HepG2 (cell line): Measurements from ENCODE around the gene DCAF7. TPM values are rescaled to one million over a fixed set of nuclear protein-coding genes. Genes with fewer than 3 reads are reported as not detected.

Source experiments
- CEBPB ChIP-seq: IDR thresholded peaks from 2 replicates; pipeline ENCODE4 v1.6.1; 2011; ENCODE audit warnings: low read depth, low read length, improper control_type of control experiment, borderline replicate concordance
- ELF4 ChIP-seq: sonication (generic); formaldehyde crosslinking; IDR thresholded peaks from 2 replicates; pipeline ENCODE4 v1.5.0; 2020; ENCODE audit warnings: missing genetic modification reagents, mild to moderate bottlenecking, moderate library complexity, borderline replicate concordance
- FOXK1 ChIP-seq: sonication (generic); formaldehyde crosslinking; IDR thresholded peaks from 2 replicates; pipeline ENCODE4 v1.4.0; 2020; ENCODE audit warnings: low read depth, missing genetic modification reagents, borderline replicate concordance
- GTF2F1 ChIP-seq: fragments of 150-350 bp; IDR thresholded peaks from 2 replicates; pipeline ENCODE4 v1.6.1; 2014; ENCODE audit warnings: low read length
- MAZ ChIP-seq, 2 experiments: sonication (generic) in 1 of 2; formaldehyde crosslinking in 1 of 2; IDR thresholded peaks; 2 replicates each; pipeline versions ENCODE4 v1.5.0 to v1.6.1; 2012 to 2020; ENCODE audit warnings: low read depth in 2 of 2, mild to moderate bottlenecking in 2 of 2, borderline replicate concordance in 1 of 2, improper control_type of control experiment in 1 of 2, low read length in 1 of 2, missing genetic modification reagents in 1 of 2, moderate library complexity in 1 of 2
- PHF21A ChIP-seq: sonication (generic); formaldehyde crosslinking; IDR thresholded peaks from 2 replicates; pipeline ENCODE4 v1.5.0; 2020; ENCODE audit warnings: mild to moderate bottlenecking, missing genetic modification reagents
- STAT5B ChIP-seq: sonication (generic); formaldehyde crosslinking; IDR thresholded peaks from 2 replicates; pipeline ENCODE4 v1.4.0; 2020; ENCODE audit warnings: missing genetic modification reagents
- TCF12 ChIP-seq, 2 experiments: fragments of 450-650 bp in 1 of 2; sonication (generic) in 1 of 2; formaldehyde crosslinking in 1 of 2; IDR thresholded peaks; 2 replicates each; pipeline versions ENCODE4 v1.6.1 to v1.8.0; 2017 to 2022; ENCODE audit warnings: antibody characterized with exemption in 1 of 2, mild to moderate bottlenecking in 1 of 2, missing genetic modification reagents in 1 of 2, moderate library complexity in 1 of 2
- TCF7 ChIP-seq: sonication (generic); IDR thresholded peaks from 2 replicates; pipeline ENCODE4 v1.6.1; 2016; ENCODE audit warnings: antibody characterized with exemption, low read depth
- YEATS2 ChIP-seq: sonication (generic); formaldehyde crosslinking; IDR thresholded peaks from 2 replicates; pipeline ENCODE4 v1.4.0; 2020; ENCODE audit warnings: missing genetic modification reagents, borderline replicate concordance
- ZBTB42 ChIP-seq: sonication (generic); formaldehyde crosslinking; IDR thresholded peaks from 2 replicates; pipeline ENCODE4 v1.5.0; 2020; ENCODE audit warnings: mild to moderate bottlenecking, missing genetic modification reagents
- ZNF205 ChIP-seq: IDR thresholded peaks from 2 replicates; pipeline ENCODE4 v1.6.1; 2018; ENCODE audit warnings: missing biosample characterization, missing genetic modification reagents
- ZNF317 ChIP-seq: sonication (generic); formaldehyde crosslinking; IDR thresholded peaks from 2 replicates; pipeline ENCODE4 v1.5.0; 2020; ENCODE audit warnings: mild to moderate bottlenecking, missing genetic modification reagents
- ZNF496 ChIP-seq: sonication (generic); formaldehyde crosslinking; IDR thresholded peaks from 2 replicates; pipeline ENCODE4 v1.8.1; 2023; ENCODE audit warnings: mild to moderate bottlenecking, moderate library complexity, missing genetic modification reagents; ENCODE audit not compliant: insufficient replicate concordance
- ZNF543 ChIP-seq: sonication (generic); formaldehyde crosslinking; IDR thresholded peaks from 2 replicates; pipeline ENCODE4 v1.4.0; 2020; ENCODE audit warnings: mild to moderate bottlenecking, missing genetic modification reagents
- ZNF547 ChIP-seq: sonication (generic); formaldehyde crosslinking; IDR thresholded peaks from 2 replicates; pipeline ENCODE4 v1.5.1; 2020; ENCODE audit warnings: mild to moderate bottlenecking, missing genetic modification reagents
- ZNF615 ChIP-seq: sonication (generic); formaldehyde crosslinking; IDR thresholded peaks from 2 replicates; pipeline ENCODE4 v1.5.0; 2020; ENCODE audit warnings: mild to moderate bottlenecking, missing genetic modification reagents, borderline replicate concordance
- ZNF672 ChIP-seq: sonication (generic); formaldehyde crosslinking; IDR thresholded peaks from 2 replicates; pipeline ENCODE4 v1.8.1; 2022; ENCODE audit warnings: missing genetic modification reagents
- ZNF761 ChIP-seq: sonication (generic); formaldehyde crosslinking; conservative IDR thresholded peaks from 2 replicates; pipeline ENCODE4 v1.4.0; 2020; ENCODE audit warnings: mild to moderate bottlenecking, missing genetic modification reagents
- polyA plus RNA-seq, 8 experiments: library from polyadenylated mRNA; depleted of rRNA in 3 of 8; stranded (reverse) in 7 of 8; unstranded in 1 of 8; fragments of >200 nt; fragmentation: Illumina TruSeq in 4 of 8; extraction: Trizol in 4 of 8; gene quantifications; 2 replicates each; pipeline versions ENCODE4 v1.2.1 to v1.2.3, GENCODE V29; 2011 to 2016; ENCODE audit warnings: low read depth in 4 of 8, missing spikeins in 1 of 8, mixed read lengths in 1 of 8; ENCODE audit not compliant: insufficient read depth in 1 of 8
- total RNA-seq, 5 experiments: library from RNA; depleted of rRNA; stranded (reverse); fragments of >200 nt; fragmentation: Illumina TruSeq; extraction: Trizol; gene quantifications; 2 replicates each; pipeline ENCODE4 v1.2.3, GENCODE V29; 2016; ENCODE audit warnings: low read depth in 1 of 5
- TF ChIP-seq, protein P1 (sequence below): sonication (generic); formaldehyde crosslinking; IDR thresholded peaks from 2 replicates; pipeline ENCODE4 v1.4.0; 2020; ENCODE audit warnings: mild to moderate bottlenecking, low read depth, missing genetic modification reagents
- TF ChIP-seq, protein P2 (sequence below): sonication (generic); formaldehyde crosslinking; IDR thresholded peaks from 2 replicates; pipeline ENCODE4 v1.5.1; 2020; ENCODE audit warnings: mild to moderate bottlenecking, moderate library complexity, missing genetic modification reagents
- TF ChIP-seq, protein P3 (sequence below): sonication (generic); formaldehyde crosslinking; IDR thresholded peaks from 2 replicates; pipeline ENCODE4 v1.8.0; 2022; ENCODE audit warnings: mild to moderate bottlenecking, missing genetic modification reagents; ENCODE audit not compliant: insufficient replicate concordance
- TF ChIP-seq, protein P4 (sequence below): IDR thresholded peaks from 2 replicates; pipeline ENCODE4 v1.6.1; 2016; ENCODE audit warnings: low read depth, control low read depth

The DCAF7 gene
- total and polyA plus RNA-seq, 2 of the 13 experiments (the other 11 are each of a cell fraction or from before 2014, with no cell fraction given), result 55.2 to 73.4 TPM

DNA sequence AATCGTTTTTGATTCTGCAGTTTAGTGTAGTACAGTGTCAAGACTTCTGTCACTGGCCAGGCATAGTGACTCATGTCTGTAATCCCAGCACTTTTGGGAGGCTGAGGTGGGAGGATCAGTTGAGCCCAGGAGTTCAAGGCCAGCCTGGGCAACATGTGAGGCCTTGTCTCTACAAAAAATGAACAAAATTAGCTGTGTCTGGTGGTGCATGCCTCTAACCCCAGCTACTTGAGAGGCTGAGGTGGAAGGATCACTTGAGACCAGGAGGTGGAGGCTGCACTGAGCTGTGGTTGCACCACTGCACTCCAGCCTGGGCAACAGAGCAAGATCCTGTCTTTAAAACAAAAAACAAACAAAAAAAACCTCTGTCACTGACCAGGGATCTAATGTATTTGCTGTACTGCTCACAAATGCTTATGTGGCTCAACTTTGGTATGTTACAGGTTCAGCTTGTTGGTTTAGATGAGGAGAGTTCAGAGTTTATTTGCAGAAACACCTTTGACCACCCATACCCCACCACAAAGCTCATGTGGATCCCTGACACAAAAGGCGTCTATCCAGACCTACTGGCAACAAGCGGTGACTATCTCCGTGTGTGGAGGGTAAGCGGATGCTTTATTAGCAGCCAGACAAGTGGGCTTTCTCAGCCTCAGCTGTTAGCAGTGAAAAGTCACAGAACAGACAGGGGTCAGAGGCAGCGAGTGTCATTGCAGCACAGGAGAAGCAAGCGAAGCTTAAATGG, 27.9 kb downstream of the DCAF7 start (continued):
- TF ChIP-seq, protein P1, sequence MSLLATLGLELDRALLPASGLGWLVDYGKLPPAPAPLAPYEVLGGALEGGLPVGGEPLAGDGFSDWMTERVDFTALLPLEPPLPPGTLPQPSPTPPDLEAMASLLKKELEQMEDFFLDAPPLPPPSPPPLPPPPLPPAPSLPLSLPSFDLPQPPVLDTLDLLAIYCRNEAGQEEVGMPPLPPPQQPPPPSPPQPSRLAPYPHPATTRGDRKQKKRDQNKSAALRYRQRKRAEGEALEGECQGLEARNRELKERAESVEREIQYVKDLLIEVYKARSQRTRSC (CRISPR knock-in tag), result peak; percentile 89
- TF ChIP-seq ZNF547 (CRISPR knock-in tag) (peak; percentile 86), ZNF205 (CRISPR knock-in tag) (peak; percentile 72; the same call in 1 of the 2 replicates), TCF7 (peak; percentile 48), ZNF615 (CRISPR knock-in tag) (no peak), PHF21A (CRISPR knock-in tag) (peak; percentile 96), ZBTB42 (peak; percentile 58; the same call in 1 of the 2 replicates), ZNF317 (CRISPR knock-in tag) (no peak; the same call in 1 of the 2 replicates), FOXK1 (CRISPR knock-in tag) (peak; percentile 70; the same call in 1 of the 2 replicates), ZNF672 (CRISPR knock-in tag) (no peak), ZNF543 (peak; percentile 67; the same call in 1 of the 2 replicates), ELF4 (CRISPR knock-in tag) (no peak), STAT5B (no peak), MAZ (IDR thresholded peaks at IDR 0.05; ENCODE audit: borderline replicate concordance, low read depth, low read length) (no peak), MAZ (CRISPR knock-in tag; IDR thresholded peaks at IDR 0.05; ENCODE audit: low read depth) (no peak; the same call in 1 of the 2 replicates), ZNF761 (CRISPR knock-in tag) (peak; percentile 94), TCF12 (IDR thresholded peaks at IDR 0.05) (no peak), TCF12 (CRISPR knock-in tag; IDR thresholded peaks at IDR 0.05) (peak; percentile 94), ZNF496 (no peak), GTF2F1 (0 out of 2 replicates have a peak, but pooled peaks have one; percentile 24), CEBPB (peak; percentile 48; the same call in 1 of the 2 replicates), YEATS2 (CRISPR knock-in tag) (peak; percentile 29; the same call in 1 of the 2 replicates)
- TF ChIP-seq, protein P2, sequence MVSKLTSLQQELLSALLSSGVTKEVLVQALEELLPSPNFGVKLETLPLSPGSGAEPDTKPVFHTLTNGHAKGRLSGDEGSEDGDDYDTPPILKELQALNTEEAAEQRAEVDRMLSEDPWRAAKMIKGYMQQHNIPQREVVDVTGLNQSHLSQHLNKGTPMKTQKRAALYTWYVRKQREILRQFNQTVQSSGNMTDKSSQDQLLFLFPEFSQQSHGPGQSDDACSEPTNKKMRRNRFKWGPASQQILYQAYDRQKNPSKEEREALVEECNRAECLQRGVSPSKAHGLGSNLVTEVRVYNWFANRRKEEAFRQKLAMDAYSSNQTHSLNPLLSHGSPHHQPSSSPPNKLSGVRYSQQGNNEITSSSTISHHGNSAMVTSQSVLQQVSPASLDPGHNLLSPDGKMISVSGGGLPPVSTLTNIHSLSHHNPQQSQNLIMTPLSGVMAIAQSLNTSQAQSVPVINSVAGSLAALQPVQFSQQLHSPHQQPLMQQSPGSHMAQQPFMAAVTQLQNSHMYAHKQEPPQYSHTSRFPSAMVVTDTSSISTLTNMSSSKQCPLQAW, result peak; percentile 58; the same call in 1 of the 2 replicates
- TF ChIP-seq, protein P3, sequence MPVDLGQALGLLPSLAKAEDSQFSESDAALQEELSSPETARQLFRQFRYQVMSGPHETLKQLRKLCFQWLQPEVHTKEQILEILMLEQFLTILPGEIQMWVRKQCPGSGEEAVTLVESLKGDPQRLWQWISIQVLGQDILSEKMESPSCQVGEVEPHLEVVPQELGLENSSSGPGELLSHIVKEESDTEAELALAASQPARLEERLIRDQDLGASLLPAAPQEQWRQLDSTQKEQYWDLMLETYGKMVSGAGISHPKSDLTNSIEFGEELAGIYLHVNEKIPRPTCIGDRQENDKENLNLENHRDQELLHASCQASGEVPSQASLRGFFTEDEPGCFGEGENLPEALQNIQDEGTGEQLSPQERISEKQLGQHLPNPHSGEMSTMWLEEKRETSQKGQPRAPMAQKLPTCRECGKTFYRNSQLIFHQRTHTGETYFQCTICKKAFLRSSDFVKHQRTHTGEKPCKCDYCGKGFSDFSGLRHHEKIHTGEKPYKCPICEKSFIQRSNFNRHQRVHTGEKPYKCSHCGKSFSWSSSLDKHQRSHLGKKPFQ (CRISPR knock-in tag), result no peak
- TF ChIP-seq, protein P4, sequence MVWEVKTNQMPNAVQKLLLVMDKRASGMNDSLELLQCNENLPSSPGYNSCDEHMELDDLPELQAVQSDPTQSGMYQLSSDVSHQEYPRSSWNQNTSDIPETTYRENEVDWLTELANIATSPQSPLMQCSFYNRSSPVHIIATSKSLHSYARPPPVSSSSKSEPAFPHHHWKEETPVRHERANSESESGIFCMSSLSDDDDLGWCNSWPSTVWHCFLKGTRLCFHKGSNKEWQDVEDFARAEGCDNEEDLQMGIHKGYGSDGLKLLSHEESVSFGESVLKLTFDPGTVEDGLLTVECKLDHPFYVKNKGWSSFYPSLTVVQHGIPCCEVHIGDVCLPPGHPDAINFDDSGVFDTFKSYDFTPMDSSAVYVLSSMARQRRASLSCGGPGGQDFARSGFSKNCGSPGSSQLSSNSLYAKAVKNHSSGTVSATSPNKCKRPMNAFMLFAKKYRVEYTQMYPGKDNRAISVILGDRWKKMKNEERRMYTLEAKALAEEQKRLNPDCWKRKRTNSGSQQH (CRISPR knock-in tag), result 0 out of 2 replicates have a peak, but pooled peaks have one; percentile 67
